Suprapubic skin (tissue), 4 donors: Measurements from ENCODE around the gene TRIM56. TPM values are rescaled to one million over a fixed set of nuclear protein-coding genes. Genes with fewer than 3 reads are reported as not detected.
"Not testable (repeated sequence)": the region's sequence is repeated elsewhere in the genome, so short reads cannot be mapped to it uniquely, and the experiment has no call there.

Experiments used
- DNase-seq, 2 donors: peaks; one replicate each; pipeline ENCODE4 v3.0.0-alpha.2; 2019; ENCODE audit warnings: low spot score in 2 of 2
- H3K27ac ChIP-seq: fragments of 200-600 bp; sonication (generic); one replicate; pipeline ENCODE4 v1.5.1; 2019
- H3K27me3 ChIP-seq: fragments of 200-600 bp; sonication (generic); one replicate; pipeline ENCODE4 v1.5.1; 2019
- H3K36me3 ChIP-seq: fragments of 200-600 bp; sonication (generic); one replicate; pipeline ENCODE4 v1.5.1; 2019
- H3K4me1 ChIP-seq: fragments of 200-600 bp; sonication (generic); one replicate; pipeline ENCODE4 v1.5.1; 2019
- H3K4me3 ChIP-seq: fragments of 200-600 bp; sonication (generic); one replicate; pipeline ENCODE4 v1.5.1; 2019; ENCODE audit warnings: mild to moderate bottlenecking
- H3K9me3 ChIP-seq: fragments of 200-600 bp; sonication (generic); one replicate; pipeline ENCODE4 v1.5.1; 2019
- EP300 ChIP-seq: sonication (generic); formaldehyde crosslinking; IDR thresholded peaks from one replicate; pipeline ENCODE4 v1.6.1; 2017; ENCODE audit warnings: antibody characterized with exemption
- POLR2A ChIP-seq, 2 donors: fragments of 450-650 bp; IDR thresholded peaks; one replicate each; pipeline ENCODE4 v1.6.1; 2017; ENCODE audit warnings: antibody characterized with exemption in 2 of 2, mild to moderate bottlenecking in 2 of 2, moderate library complexity in 2 of 2
- POLR2AphosphoS5 ChIP-seq, 3 donors: sonication (generic); formaldehyde crosslinking; IDR thresholded peaks; one replicate each; pipeline ENCODE4 v1.6.1; 2017; ENCODE audit warnings: antibody characterized with exemption in 3 of 3
- WGBS: methylation state at CpG from one replicate; pipeline ENCODE4 v1.1.5; 2018; 5-methylcytosine and 5-hydroxymethylcytosine counted together
- total RNA-seq, 4 donors: library from RNA; depleted of rRNA; stranded (reverse); fragments of >200 nt; gene quantifications; one replicate each; pipeline ENCODE4 v1.1.0, GENCODE V29; 2016
- TF ChIP-seq, protein P1 (sequence below), 2 donors: fragments of 200-600 bp in 1 of 2; fragments of 450-650 bp in 1 of 2; sonication (generic) in 1 of 2; IDR thresholded peaks; one replicate each; pipeline ENCODE4 v1.5.1; 2016 to 2019; ENCODE audit warnings: antibody characterized with exemption in 2 of 2, mild to moderate bottlenecking in 1 of 2, moderate library complexity in 1 of 2

Gene TRIM56, protein sequence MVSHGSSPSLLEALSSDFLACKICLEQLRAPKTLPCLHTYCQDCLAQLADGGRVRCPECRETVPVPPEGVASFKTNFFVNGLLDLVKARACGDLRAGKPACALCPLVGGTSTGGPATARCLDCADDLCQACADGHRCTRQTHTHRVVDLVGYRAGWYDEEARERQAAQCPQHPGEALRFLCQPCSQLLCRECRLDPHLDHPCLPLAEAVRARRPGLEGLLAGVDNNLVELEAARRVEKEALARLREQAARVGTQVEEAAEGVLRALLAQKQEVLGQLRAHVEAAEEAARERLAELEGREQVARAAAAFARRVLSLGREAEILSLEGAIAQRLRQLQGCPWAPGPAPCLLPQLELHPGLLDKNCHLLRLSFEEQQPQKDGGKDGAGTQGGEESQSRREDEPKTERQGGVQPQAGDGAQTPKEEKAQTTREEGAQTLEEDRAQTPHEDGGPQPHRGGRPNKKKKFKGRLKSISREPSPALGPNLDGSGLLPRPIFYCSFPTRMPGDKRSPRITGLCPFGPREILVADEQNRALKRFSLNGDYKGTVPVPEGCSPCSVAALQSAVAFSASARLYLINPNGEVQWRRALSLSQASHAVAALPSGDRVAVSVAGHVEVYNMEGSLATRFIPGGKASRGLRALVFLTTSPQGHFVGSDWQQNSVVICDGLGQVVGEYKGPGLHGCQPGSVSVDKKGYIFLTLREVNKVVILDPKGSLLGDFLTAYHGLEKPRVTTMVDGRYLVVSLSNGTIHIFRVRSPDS
- 10 to 100 TPM; 12.1 to 28.9 (median 17.8) TPM for total RNA-seq

DNA sequence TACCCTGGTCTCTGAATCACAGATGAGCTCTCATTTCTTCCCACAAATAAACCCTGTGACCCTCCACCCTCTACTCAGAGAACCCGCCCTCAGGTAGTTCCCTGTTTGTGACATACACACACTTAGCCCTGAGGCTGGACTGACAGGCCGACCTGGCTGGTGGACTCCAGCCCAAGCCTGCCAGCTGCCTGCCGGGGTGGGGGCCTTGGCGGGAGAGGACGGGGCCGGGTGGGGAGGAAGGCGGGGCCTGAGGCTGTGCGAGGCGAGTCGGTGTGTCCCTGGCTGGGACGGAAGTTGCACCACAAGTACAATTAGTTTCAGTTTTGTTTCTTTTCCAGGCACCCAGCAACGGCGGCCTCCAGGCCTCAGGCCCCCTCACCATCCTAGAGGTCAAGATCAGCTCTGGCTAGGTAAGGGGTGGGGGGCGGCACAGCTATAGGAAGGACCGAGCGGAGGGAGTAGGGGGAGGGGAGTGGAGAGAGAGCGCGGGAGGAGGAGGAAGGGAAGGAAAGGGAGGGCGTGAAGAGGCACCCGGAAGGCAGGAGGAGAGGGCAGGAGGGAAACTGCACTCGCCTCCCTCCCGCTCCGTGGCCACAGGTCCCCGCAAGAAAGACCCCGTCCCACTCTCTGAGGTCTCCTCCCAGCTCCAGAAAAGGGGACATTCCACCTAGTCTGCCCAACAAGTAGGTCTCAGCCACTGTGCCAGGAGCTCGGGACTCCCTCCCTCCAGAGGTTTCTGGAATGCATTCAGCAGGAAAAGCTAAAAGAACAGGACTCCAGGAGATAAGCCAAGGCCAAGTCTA is at the start of gene TRIM56:
Gene TRIM56, plus strand, starts transcription at position 320 of the 803 bp plus-strand sequence. CDS start 1,832 bp downstream, outside the sequence.
- TF ChIP-seq EP300 (no peak), POLR2A (IDR thresholded peaks at IDR 0.05) (peak in 1 of 2 donors; percentile 37), POLR2AphosphoS5 (IDR thresholded peaks at IDR 0.05) (peak in 1 of 3 donors; percentile 19)
- TF ChIP-seq, protein P1, sequence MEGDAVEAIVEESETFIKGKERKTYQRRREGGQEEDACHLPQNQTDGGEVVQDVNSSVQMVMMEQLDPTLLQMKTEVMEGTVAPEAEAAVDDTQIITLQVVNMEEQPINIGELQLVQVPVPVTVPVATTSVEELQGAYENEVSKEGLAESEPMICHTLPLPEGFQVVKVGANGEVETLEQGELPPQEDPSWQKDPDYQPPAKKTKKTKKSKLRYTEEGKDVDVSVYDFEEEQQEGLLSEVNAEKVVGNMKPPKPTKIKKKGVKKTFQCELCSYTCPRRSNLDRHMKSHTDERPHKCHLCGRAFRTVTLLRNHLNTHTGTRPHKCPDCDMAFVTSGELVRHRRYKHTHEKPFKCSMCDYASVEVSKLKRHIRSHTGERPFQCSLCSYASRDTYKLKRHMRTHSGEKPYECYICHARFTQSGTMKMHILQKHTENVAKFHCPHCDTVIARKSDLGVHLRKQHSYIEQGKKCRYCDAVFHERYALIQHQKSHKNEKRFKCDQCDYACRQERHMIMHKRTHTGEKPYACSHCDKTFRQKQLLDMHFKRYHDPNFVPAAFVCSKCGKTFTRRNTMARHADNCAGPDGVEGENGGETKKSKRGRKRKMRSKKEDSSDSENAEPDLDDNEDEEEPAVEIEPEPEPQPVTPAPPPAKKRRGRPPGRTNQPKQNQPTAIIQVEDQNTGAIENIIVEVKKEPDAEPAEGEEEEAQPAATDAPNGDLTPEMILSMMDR (IDR thresholded peaks at IDR 0.05), result no peak
- peaks cover 31% of the 10 kb centered on the region for H3K36me3 ChIP-seq
- H3K9me3 ChIP-seq, result no peaks in the 10 kb centered on the region
- no peaks in the 10 kb centered on the region for H3K27me3 ChIP-seq
- H3K27ac ChIP-seq, result peak within 1 kb of the TSS; percentile 89
- WGBS, result under 1% methylated on average over 26 of the region's 26 CpGs
- H3K4me1 ChIP-seq, result peaks cover 39% of the 10 kb centered on the region
- peak; percentile 94 for DNase-seq
- H3K4me3 ChIP-seq, result peak within 1 kb of the TSS; percentile 69

DNA sequence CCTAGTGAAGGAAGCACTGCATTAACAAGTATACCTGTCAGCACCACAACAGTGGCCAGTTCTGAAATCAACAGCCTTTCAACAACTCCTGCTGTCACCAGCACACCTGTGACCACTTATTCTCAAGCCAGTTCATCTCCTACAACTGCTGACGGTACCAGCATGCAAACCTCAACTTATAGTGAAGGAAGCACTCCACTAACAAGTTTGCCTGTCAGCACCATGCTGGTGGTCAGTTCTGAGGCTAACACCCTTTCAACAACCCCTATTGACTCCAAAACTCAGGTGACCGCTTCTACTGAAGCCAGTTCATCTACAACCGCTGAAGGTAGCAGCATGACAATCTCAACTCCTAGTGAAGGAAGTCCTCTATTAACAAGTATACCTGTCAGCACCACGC is 49.3 kb upstream of the TRIM56 start:
- peaks cover 45% of the 10 kb centered on the region for H3K27me3 ChIP-seq
- no peak overlapping the region for H3K27ac ChIP-seq
- 71% methylated on average over 4 of the region's 4 CpGs for WGBS
- H3K4me3 ChIP-seq, result no peak overlapping the region
- no peaks in the 10 kb centered on the region for H3K36me3 ChIP-seq
- DNase-seq, result no peak
- H3K9me3 ChIP-seq, result no peaks in the 10 kb centered on the region
- H3K4me1 ChIP-seq, result no peaks in the 10 kb centered on the region
- TF ChIP-seq, protein P1 (IDR thresholded peaks at IDR 0.05), result no peak
- TF ChIP-seq POLR2AphosphoS5 (IDR thresholded peaks at IDR 0.05), result no peak
- TF ChIP-seq POLR2A (IDR thresholded peaks at IDR 0.05), result no peak
- TF ChIP-seq EP300, result no peak

DNA sequence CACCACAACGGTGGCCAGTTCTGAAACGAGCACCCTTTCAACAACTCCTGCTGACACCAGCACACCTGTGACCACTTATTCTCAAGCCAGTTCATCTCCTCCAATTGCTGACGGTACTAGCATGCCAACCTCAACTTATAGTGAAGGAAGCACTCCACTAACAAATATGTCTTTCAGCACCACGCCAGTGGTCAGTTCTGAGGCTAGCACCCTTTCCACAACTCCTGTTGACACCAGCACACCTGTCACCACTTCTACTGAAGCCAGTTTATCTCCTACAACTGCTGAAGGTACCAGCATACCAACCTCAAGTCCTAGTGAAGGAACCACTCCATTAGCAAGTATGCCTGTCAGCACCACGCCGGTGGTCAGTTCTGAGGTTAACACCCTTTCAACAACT is 44.0 kb upstream of the TRIM56 start:
- not testable (repeated sequence) for H3K4me1 ChIP-seq, H3K36me3 ChIP-seq, H3K27ac ChIP-seq, H3K4me3 ChIP-seq, DNase-seq
- peaks cover 53% of the 10 kb centered on the region for H3K27me3 ChIP-seq
- peaks cover 10% of the 10 kb centered on the region for H3K9me3 ChIP-seq
- 89% methylated on average over 6 of the region's 6 CpGs for WGBS

DNA sequence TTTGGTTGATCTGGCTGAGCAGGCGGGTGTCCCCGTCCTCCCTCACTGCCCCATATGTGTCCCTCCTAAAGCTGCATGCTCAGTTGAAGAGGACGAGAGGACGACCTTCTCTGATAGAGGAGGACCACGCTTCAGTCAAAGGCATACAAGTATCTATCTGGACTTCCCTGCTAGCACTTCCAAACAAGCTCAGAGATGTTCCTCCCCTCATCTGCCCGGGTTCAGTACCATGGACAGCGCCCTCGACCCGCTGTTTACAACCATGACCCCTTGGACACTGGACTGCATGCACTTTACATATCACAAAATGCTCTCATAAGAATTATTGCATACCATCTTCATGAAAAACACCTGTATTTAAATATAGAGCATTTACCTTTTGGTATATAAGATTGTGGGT is 26.9 kb upstream of the TRIM56 start:
- Histone ChIP-seq H3K27me3 (peaks cover 56% of the 10 kb centered on the region), H3K36me3 (no peaks in the 10 kb centered on the region), H3K4me3 (no peak overlapping the region), H3K9me3 (no peaks in the 10 kb centered on the region), H3K4me1 (peaks cover 3% of the 10 kb centered on the region), H3K27ac (no peak overlapping the region)
- no peak for DNase-seq
- WGBS, result 11% methylated on average over 8 of the region's 9 CpGs
- TF ChIP-seq POLR2A (IDR thresholded peaks at IDR 0.05), result no peak
- no peak for TF ChIP-seq POLR2AphosphoS5 (IDR thresholded peaks at IDR 0.05)
- TF ChIP-seq, protein P1 (IDR thresholded peaks at IDR 0.05), result no peak
- no peak for TF ChIP-seq EP300

DNA sequence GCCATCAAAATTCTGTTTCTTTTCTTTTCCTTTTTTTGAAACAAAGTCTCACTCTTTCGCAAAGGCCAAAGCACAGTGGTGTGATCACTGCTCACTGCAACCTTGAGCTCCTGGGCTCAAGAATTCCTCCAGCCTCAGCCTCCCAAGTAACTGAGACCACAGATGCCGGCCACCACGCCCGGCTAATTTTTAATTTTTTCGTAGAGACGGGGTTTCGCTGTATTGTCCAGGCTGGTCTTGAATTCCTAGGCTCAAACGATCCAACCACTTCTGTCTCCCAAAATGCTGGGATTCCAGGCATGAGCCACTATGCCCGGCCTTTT is 25.7 kb upstream of the TRIM56 start:
- Histone ChIP-seq H3K36me3 (no peaks in the 10 kb centered on the region), H3K4me3 (no peak overlapping the region), H3K4me1 (peaks cover 3% of the 10 kb centered on the region), H3K27ac (no peak overlapping the region), H3K9me3 (no peaks in the 10 kb centered on the region), H3K27me3 (peaks cover 63% of the 10 kb centered on the region)
- no peak for DNase-seq
- TF ChIP-seq POLR2AphosphoS5 (IDR thresholded peaks at IDR 0.05), result no peak
- TF ChIP-seq POLR2A (IDR thresholded peaks at IDR 0.05), result no peak
- TF ChIP-seq, protein P1 (IDR thresholded peaks at IDR 0.05), result no peak
- WGBS, result 31% methylated on average over 9 of the region's 9 CpGs
